Measurements from ENCODE around the gene GPR137B. TPM values are rescaled to one million over a fixed set of nuclear protein-coding genes. Genes with fewer than 3 reads are reported as not detected.

The GPR137B gene
- total RNA-seq, 1 donor from 2014 or later, result 25.2 TPM

GRCh38 chr1:236099355-236099974 is 42.9 kb upstream of the GPR137B start:
- Mint-ChIP-seq H3K9me3 (peaks cover 10% of the 10 kb centered on the region), H3K36me3 (peaks cover 5% of the 10 kb centered on the region), H3K4me1 (peaks cover 3% of the 10 kb centered on the region), H3K27ac (no peak overlapping the region), H3K27me3 (ENCODE audit: low read depth) (peaks cover 3% of the 10 kb centered on the region), H3K4me3 (no peak overlapping the region)
- no peak for DNase-seq (ENCODE audit: low spot score in 2 of 2, unreplicated experiment in 2 of 2)
- no peak for TF ChIP-seq CTCF (IDR thresholded peaks at IDR 0.05; ENCODE audit: unreplicated experiment)

DNA sequence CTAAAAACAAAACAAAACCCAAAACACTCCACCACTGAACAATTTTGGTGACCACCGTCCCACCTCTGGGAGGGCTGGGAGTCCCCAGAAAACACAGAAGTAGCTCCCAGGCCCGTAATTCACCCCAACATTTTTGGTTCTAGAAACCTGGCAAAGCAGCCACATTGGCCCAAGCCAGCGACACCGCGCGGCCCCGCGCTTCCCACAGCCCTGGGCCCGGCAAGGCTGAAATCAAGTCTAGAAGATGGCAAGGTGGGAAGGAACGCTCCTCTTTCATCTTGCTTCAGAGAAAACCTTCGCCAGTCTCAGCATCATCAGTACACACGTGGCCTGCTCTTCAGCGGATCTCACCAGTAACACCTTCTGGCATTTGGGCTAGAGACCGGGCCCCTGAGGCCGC is 41.5 kb upstream of the GPR137B start:
- Mint-ChIP-seq H3K27me3 (ENCODE audit: low read depth) (peaks cover 3% of the 10 kb centered on the region), H3K4me3 (no peak overlapping the region), H3K27ac (no peak overlapping the region), H3K4me1 (peaks cover 3% of the 10 kb centered on the region), H3K36me3 (peaks cover 5% of the 10 kb centered on the region), H3K9me3 (peaks cover 5% of the 10 kb centered on the region)
- DNase-seq (ENCODE audit: low spot score in 2 of 2, unreplicated experiment in 2 of 2), result no peak
- no peak for TF ChIP-seq CTCF (IDR thresholded peaks at IDR 0.05; ENCODE audit: unreplicated experiment)

- H3K9me3 Mint-ChIP-seq, result peaks cover 4% of the 10 kb centered on the region
- no peak for TF ChIP-seq CTCF (IDR thresholded peaks at IDR 0.05; ENCODE audit: unreplicated experiment)
- no peak overlapping the region for H3K27ac Mint-ChIP-seq
- H3K4me3 Mint-ChIP-seq, result no peak overlapping the region
- peaks cover 3% of the 10 kb centered on the region for H3K4me1 Mint-ChIP-seq
- H3K36me3 Mint-ChIP-seq, result peaks cover 4% of the 10 kb centered on the region
- no peak for DNase-seq (ENCODE audit: low spot score in 2 of 2, unreplicated experiment in 2 of 2)
- H3K27me3 Mint-ChIP-seq (ENCODE audit: low read depth), result peaks cover 3% of the 10 kb centered on the region
These were observed 40.8 kb upstream of the GPR137B start for GRCh38 chr1:236101233-236102200.

DNA sequence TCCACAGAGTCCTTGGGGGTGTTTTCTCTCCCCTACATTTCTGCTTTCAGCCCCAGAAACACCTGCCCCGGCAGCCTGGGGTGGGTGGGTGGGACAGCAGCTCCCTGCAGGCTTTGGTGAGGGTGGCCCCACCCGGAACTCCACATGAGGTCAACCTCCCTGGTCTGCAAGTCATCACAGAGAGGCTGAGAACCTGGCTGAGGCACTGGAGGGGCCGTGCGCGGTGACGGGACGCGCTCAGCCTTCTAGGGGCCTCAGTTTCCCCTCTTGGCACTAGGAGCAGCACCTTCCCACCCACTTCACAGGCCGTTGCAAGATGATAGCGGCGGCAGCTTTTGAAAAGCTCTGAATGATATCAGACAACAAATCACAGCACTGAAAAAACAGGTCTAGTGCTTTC is 39.7 kb upstream of the GPR137B start:
- Mint-ChIP-seq H3K4me3 (no peak overlapping the region), H3K9me3 (no peaks in the 10 kb centered on the region), H3K27me3 (ENCODE audit: low read depth) (peaks cover 2% of the 10 kb centered on the region), H3K27ac (no peak overlapping the region), H3K4me1 (peaks cover 3% of the 10 kb centered on the region), H3K36me3 (no peaks in the 10 kb centered on the region)
- no peak for TF ChIP-seq CTCF (IDR thresholded peaks at IDR 0.05; ENCODE audit: unreplicated experiment)
- DNase-seq (ENCODE audit: low spot score in 2 of 2, unreplicated experiment in 2 of 2), result no peak

DNA sequence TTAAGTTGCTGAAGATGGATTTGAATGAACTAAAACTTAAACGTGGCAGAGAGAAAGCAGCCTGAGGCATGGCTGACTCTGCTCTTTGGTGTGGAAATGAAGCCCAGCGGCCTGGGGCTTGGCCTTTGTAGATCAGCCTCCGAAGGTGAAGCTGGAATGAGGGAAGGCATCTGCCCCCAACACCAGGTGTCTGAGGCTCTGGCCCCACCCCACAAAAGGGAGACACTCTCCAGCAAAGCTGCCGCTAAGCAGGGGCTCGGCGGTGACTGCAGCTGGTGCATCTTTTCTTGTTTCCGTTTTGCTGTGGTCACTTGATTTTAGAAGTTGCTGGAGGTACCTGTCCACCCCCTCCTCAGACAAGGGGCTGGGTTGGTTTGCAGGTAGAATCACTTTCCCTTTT is 39.3 kb upstream of the GPR137B start:
- H3K27me3 Mint-ChIP-seq (ENCODE audit: low read depth), result peaks cover 2% of the 10 kb centered on the region
- DNase-seq (ENCODE audit: low spot score in 2 of 2, unreplicated experiment in 2 of 2), result no peak
- TF ChIP-seq CTCF (IDR thresholded peaks at IDR 0.05; ENCODE audit: unreplicated experiment), result no peak
- peaks cover 3% of the 10 kb centered on the region for H3K4me1 Mint-ChIP-seq
- H3K27ac Mint-ChIP-seq, result no peak overlapping the region
- H3K9me3 Mint-ChIP-seq, result no peaks in the 10 kb centered on the region
- no peak overlapping the region for H3K4me3 Mint-ChIP-seq
- no peaks in the 10 kb centered on the region for H3K36me3 Mint-ChIP-seq
